H9 (cell line): ENCODE measurements around the gene MST1. TPM values are rescaled to one million over a fixed set of nuclear protein-coding genes. Genes with fewer than 3 reads are reported as not detected.

ENCODE experiments used
- DNase-seq: peaks from one replicate; pipeline ENCODE4 v3.0.0-alpha.2; 2017
- H2AFZ ChIP-seq: one replicate; pipeline ENCODE4 v1.6.1; 2013; ENCODE audit warnings: mild to moderate bottlenecking, low read length, control low read depth, moderate library complexity
- H2AK5ac ChIP-seq: 2 replicates; pipeline ENCODE4 v1.6.1; 2013; ENCODE audit warnings: low read length, control low read depth, mixed read lengths; ENCODE audit not compliant: insufficient read length
- H2BK120ac ChIP-seq: one replicate; pipeline ENCODE4 v1.6.1; 2013; ENCODE audit warnings: low read depth, mild to moderate bottlenecking, low read length, control low read depth, inconsistent platforms; ENCODE audit not compliant: poor library complexity, severe bottlenecking
- H2BK12ac ChIP-seq: 2 replicates; pipeline ENCODE4 v1.6.1; 2013; ENCODE audit warnings: low read length, control low read depth, mixed read lengths, low read depth; ENCODE audit not compliant: insufficient read length
- H2BK15ac ChIP-seq: 2 replicates; pipeline ENCODE4 v1.6.1; 2013; ENCODE audit warnings: low read depth, low read length, control low read depth
- H2BK20ac ChIP-seq: one replicate; pipeline ENCODE4 v1.6.1; 2013; ENCODE audit warnings: low read depth, mild to moderate bottlenecking, low read length, control low read depth, inconsistent platforms; ENCODE audit not compliant: poor library complexity, severe bottlenecking
- H2BK5ac ChIP-seq: 2 replicates; pipeline ENCODE4 v1.6.1; 2013; ENCODE audit warnings: low read length, control low read depth, mixed read lengths; ENCODE audit not compliant: insufficient read length
- H3K14ac ChIP-seq: 2 replicates; pipeline ENCODE4 v1.6.1; 2013; ENCODE audit warnings: low read length, control low read depth; ENCODE audit not compliant: insufficient read depth
- H3K18ac ChIP-seq: 2 replicates; pipeline ENCODE4 v1.6.1; 2013; ENCODE audit warnings: low read depth, mild to moderate bottlenecking, mixed read lengths, low read length, control low read depth; ENCODE audit not compliant: insufficient read length
- H3K23ac ChIP-seq: 2 replicates; pipeline ENCODE4 v1.6.1; 2013; ENCODE audit warnings: low read length, control low read depth, mixed read lengths, low read depth; ENCODE audit not compliant: insufficient read length
- H3K23me2 ChIP-seq: 2 replicates; pipeline ENCODE4 v1.6.1; 2013; ENCODE audit warnings: low read depth, mild to moderate bottlenecking, mixed read lengths, low read length, control low read depth; ENCODE audit not compliant: insufficient read length, poor library complexity, severe bottlenecking
- H3K27ac ChIP-seq: 2 replicates; pipeline ENCODE4 v1.5.1; 2013; ENCODE audit warnings: low read length, control low read depth, mixed read lengths, low read depth; ENCODE audit not compliant: insufficient read length
- H3K27me3 ChIP-seq: 2 replicates; pipeline ENCODE4 v1.6.1; 2013; ENCODE audit warnings: low read length, control low read depth, inconsistent platforms; ENCODE audit not compliant: insufficient read depth
- H3K4ac ChIP-seq: 2 replicates; pipeline ENCODE4 v1.6.1; 2013; ENCODE audit warnings: low read depth, mild to moderate bottlenecking, control low read depth, inconsistent platforms, low read length, moderate library complexity
- H3K4me1 ChIP-seq: 2 replicates; pipeline ENCODE4 v1.6.1; 2013; ENCODE audit warnings: low read length, control low read depth, inconsistent platforms; ENCODE audit not compliant: insufficient read depth
- H3K4me2 ChIP-seq: 2 replicates; pipeline ENCODE4 v1.6.1; 2013; ENCODE audit warnings: low read length, control low read depth, mixed read lengths; ENCODE audit not compliant: insufficient read length, insufficient read depth
- H3K56ac ChIP-seq: 2 replicates; pipeline ENCODE4 v1.6.1; 2013; ENCODE audit warnings: low read depth, mild to moderate bottlenecking, mixed read lengths, low read length, control low read depth; ENCODE audit not compliant: insufficient read length
- H3K79me1 ChIP-seq: 2 replicates; pipeline ENCODE4 v1.6.1; 2013; ENCODE audit warnings: low read depth, mild to moderate bottlenecking, moderate library complexity, low read length, control low read depth, inconsistent platforms; ENCODE audit not compliant: insufficient read depth, poor library complexity, severe bottlenecking
- H3K79me2 ChIP-seq: 2 replicates; pipeline ENCODE4 v1.6.1; 2013; ENCODE audit warnings: low read length, control low read depth, inconsistent platforms; ENCODE audit not compliant: insufficient read depth
- H3K9ac ChIP-seq: 2 replicates; pipeline ENCODE4 v1.6.1; 2013; ENCODE audit warnings: low read length, control low read depth, mixed read lengths; ENCODE audit not compliant: insufficient read length; ENCODE audit errors: extremely low read depth
- H3K9me3 ChIP-seq: one replicate; pipeline ENCODE4 v1.6.1; 2013; ENCODE audit warnings: low read depth, low read length, inconsistent platforms; ENCODE audit not compliant: control insufficient read depth
- H3T11ph ChIP-seq: one replicate; pipeline ENCODE4 v1.6.1; 2013; ENCODE audit warnings: mild to moderate bottlenecking, low read length, control low read depth, inconsistent platforms
- H4K20me1 ChIP-seq: one replicate; pipeline ENCODE4 v1.6.1; 2013; ENCODE audit not compliant: control insufficient read depth, insufficient read length, insufficient read depth
- H4K5ac ChIP-seq: 2 replicates; pipeline ENCODE4 v1.6.1; 2013; ENCODE audit warnings: low read depth, mild to moderate bottlenecking, mixed read lengths, low read length, control low read depth; ENCODE audit not compliant: insufficient read length
- H4K8ac ChIP-seq: replicated peaks from 2 replicates; pipeline ENCODE4 v1.6.1; 2013; ENCODE audit warnings: low read length, control low read depth, mixed read lengths, low read depth; ENCODE audit not compliant: insufficient read length
- H4K91ac ChIP-seq: 2 replicates; pipeline ENCODE4 v1.6.1; 2013; ENCODE audit warnings: low read depth, mild to moderate bottlenecking, moderate library complexity, mixed read lengths, low read length, control low read depth; ENCODE audit not compliant: insufficient read length
- H3K27ac Mint-ChIP-seq, 3 experiments: 2 replicates in 2 of 3; 3 replicates in 1 of 3; pipeline ENCODE4 v1.8.0; 2020 to 2021; ENCODE audit warnings: mixed read lengths in 3 of 3, mild to moderate bottlenecking in 1 of 3, moderate library complexity in 1 of 3
- H3K27me3 Mint-ChIP-seq: 2 replicates; pipeline ENCODE4 v1.8.0; 2021; ENCODE audit warnings: low read depth, mild to moderate bottlenecking, moderate library complexity, mixed read lengths
- H3K36me3 Mint-ChIP-seq, 3 experiments: 2 replicates in 2 of 3; 3 replicates in 1 of 3; pipeline ENCODE4 v1.8.0; 2020 to 2021; ENCODE audit warnings: low read depth in 3 of 3, mixed read lengths in 3 of 3; ENCODE audit not compliant: insufficient read depth in 1 of 3
- H3K4me1 Mint-ChIP-seq, 2 experiments: 2 replicates each; pipeline ENCODE4 v1.8.0; 2020; ENCODE audit warnings: mixed read lengths in 2 of 2
- H3K4me3 Mint-ChIP-seq, 2 experiments: 2 replicates in 1 of 2; 3 replicates in 1 of 2; pipeline ENCODE4 v1.8.0; 2020 to 2021; ENCODE audit warnings: mild to moderate bottlenecking in 2 of 2, mixed read lengths in 2 of 2, moderate library complexity in 1 of 2
- H3K9me3 Mint-ChIP-seq, 2 experiments: 2 replicates in 1 of 2; 3 replicates in 1 of 2; pipeline ENCODE4 v1.8.0; 2020; ENCODE audit warnings: mild to moderate bottlenecking in 2 of 2, mixed read lengths in 2 of 2, moderate library complexity in 1 of 2
- WGBS: extraction: QIAGEN DNeasy Blood & Tissue Kit; methylation state at CpG from one replicate; pipeline ENCODE4 v1.1.7; 2013; ENCODE audit warnings: missing lambda C conversion rate, low lambda C conversion rate, mixed read lengths; ENCODE audit not compliant: insufficient read length; ENCODE audit errors: extremely low coverage; 5-methylcytosine and 5-hydroxymethylcytosine counted together
- total RNA-seq: library from RNA; stranded (reverse); gene quantifications from 2 replicates; pipeline ENCODE4 v1.2.1, GENCODE V29; 2021
- TF ChIP-seq, protein P1 (sequence below): fragments of 200-600 bp; sonication (generic); conservative IDR thresholded peaks from 3 replicates; pipeline ENCODE4 v1.8.0; 2021; ENCODE audit warnings: antibody characterized with exemption, mild to moderate bottlenecking

Gene MST1
- total RNA-seq, 1 experiment from 2014 or later = 8.9 TPM

DNA sequence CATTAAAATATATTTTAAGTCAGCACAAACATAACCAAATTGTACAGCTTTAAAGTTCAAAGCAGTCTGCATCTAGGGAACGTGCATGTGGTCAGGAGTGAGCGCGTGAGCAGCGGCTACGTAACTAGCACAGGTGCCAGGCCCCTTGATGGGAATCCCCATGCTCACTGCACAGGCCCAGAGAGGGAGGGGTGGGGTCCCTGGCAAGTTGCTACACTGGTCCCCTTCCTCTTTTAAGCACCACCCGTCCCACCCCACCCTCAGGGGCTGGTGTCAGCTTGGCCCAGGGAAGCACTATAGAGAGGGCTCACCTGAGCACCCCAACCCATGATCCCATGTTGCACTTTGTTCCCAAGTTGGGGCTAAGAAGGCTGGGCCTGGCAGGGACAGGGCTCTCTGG, 35.3 kb upstream of the MST1 start:
- H3K36me3 Mint-ChIP-seq = peaks cover 5 to 50% (median 40%) of the 10 kb centered on the region in 3 experiments; a peak in 6 of 7 replicates
- no CpG with 5 or more reads among the region's 6 CpGs for whole genome bisulfite sequencing
- no peak overlapping the region for H3K56ac ChIP-seq
- H4K91ac ChIP-seq = peak overlapping the region; percentile 21
- H2BK5ac ChIP-seq = no peak overlapping the region
- TF ChIP-seq, protein P1, sequence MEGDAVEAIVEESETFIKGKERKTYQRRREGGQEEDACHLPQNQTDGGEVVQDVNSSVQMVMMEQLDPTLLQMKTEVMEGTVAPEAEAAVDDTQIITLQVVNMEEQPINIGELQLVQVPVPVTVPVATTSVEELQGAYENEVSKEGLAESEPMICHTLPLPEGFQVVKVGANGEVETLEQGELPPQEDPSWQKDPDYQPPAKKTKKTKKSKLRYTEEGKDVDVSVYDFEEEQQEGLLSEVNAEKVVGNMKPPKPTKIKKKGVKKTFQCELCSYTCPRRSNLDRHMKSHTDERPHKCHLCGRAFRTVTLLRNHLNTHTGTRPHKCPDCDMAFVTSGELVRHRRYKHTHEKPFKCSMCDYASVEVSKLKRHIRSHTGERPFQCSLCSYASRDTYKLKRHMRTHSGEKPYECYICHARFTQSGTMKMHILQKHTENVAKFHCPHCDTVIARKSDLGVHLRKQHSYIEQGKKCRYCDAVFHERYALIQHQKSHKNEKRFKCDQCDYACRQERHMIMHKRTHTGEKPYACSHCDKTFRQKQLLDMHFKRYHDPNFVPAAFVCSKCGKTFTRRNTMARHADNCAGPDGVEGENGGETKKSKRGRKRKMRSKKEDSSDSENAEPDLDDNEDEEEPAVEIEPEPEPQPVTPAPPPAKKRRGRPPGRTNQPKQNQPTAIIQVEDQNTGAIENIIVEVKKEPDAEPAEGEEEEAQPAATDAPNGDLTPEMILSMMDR = no peak
- H3K27me3 ChIP-seq = no peaks in the 10 kb centered on the region
- H4K5ac ChIP-seq = peak overlapping the region; percentile 15
- H3K14ac ChIP-seq = no peak overlapping the region; the same call in 1 of the 2 replicates
- peaks cover 2% of the 10 kb centered on the region for H3K79me1 ChIP-seq
- H3K4me2 ChIP-seq = peak overlapping the region; percentile 68
- DNase-seq = peak; percentile 37
- H3K9ac ChIP-seq = peak overlapping the region; percentile 51
- no peak overlapping the region for H3K23ac ChIP-seq
- peak overlapping the region; percentile 98 to 99 (median 98) for H3K27ac Mint-ChIP-seq
- no peaks in the 10 kb centered on the region for H3K4me1 ChIP-seq
- no peak overlapping the region for H2BK15ac ChIP-seq
- H2AFZ ChIP-seq = no peak overlapping the region
- H3K4ac ChIP-seq = no peak overlapping the region
- no peaks in the 10 kb centered on the region for H3K9me3 Mint-ChIP-seq
- no peak overlapping the region for H3K27ac ChIP-seq
- no peaks in the 10 kb centered on the region for H3K9me3 ChIP-seq
- H3T11ph ChIP-seq = no peak overlapping the region
- no peaks in the 10 kb centered on the region; the same call in none of the 2 replicates for H3K27me3 Mint-ChIP-seq
- no peak overlapping the region for H4K8ac ChIP-seq
- H3K4me1 Mint-ChIP-seq = peaks cover 10 to 14% of the 10 kb centered on the region in 2 experiments
- no peak overlapping the region for H2BK120ac ChIP-seq
- no peak overlapping the region for H2AK5ac ChIP-seq
- H3K18ac ChIP-seq = peak overlapping the region; percentile 58
- H2BK12ac ChIP-seq = no peak overlapping the region
- no peaks in the 10 kb centered on the region for H3K79me2 ChIP-seq
- peaks cover 15% of the 10 kb centered on the region for H3K23me2 ChIP-seq
- peak overlapping the region; percentile 87 to 96 for H3K4me3 Mint-ChIP-seq
- no peak overlapping the region for H2BK20ac ChIP-seq
- H4K20me1 ChIP-seq = no peaks in the 10 kb centered on the region
